ENCODE results near the gene GRIK4. TPM values are rescaled to one million over a fixed set of nuclear protein-coding genes. Genes with fewer than 3 reads are reported as not detected.

The GRIK4 gene
- total and polyA plus RNA-seq, 2 of the 4 experiments (the other 2 are of a cell fraction), result 0.18 to 0.38 TPM

DNA sequence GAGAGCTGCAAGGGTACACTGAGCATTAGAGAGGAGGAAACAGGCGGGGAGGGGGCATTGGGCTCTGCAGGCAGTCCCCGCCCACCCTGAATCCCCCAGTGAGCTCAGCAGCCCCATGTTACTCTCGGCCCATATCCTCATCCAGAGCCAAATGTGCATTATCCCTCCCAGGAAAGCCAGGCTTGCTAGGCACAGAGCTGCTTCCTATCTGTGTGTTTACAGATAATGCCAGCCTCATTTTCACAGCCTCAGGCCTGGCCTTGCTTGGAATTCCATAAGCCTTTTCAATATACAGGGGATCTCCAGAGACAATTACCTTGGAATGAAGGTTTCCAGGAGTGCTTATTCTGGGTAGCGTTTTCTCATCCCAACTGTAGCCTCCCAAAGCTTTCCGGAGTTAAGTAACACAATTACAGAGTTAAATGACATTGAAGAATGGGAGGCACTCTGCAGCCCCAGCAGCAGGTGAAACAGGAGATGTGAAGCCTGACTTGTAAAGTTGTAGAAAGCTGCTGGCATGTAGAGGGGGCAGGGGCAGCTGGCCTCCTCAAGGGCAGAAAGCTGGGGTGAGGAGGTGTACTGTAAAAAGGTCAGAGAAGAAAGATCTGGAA, 420.9 kb downstream of the GRIK4 start:
- Histone ChIP-seq H3K4me1 (ENCODE audit: control insufficient read depth, insufficient read depth, low read length) (no peaks in the 10 kb centered on the region), H4K91ac (ENCODE audit: insufficient read depth, low read depth, low read length) (no peak overlapping the region), H2AK5ac (ENCODE audit: low read depth, low read length) (no peak overlapping the region), H3K27me3 (ENCODE audit: control insufficient read depth, insufficient read depth, low read length) (peaks cover 4% of the 10 kb centered on the region; the same call in 1 of the 2 replicates), H4K8ac (ENCODE audit: low read depth in 2 of 2, low read length in 2 of 2) (no peak overlapping the region), H3K9me1 (ENCODE audit: insufficient read depth, low read length) (no peaks in the 10 kb centered on the region; the same call in 1 of the 2 replicates), H3K4me2 (ENCODE audit: low read depth, low read length) (no peak overlapping the region), H2BK5ac (ENCODE audit: low read depth, low read length, poor library complexity, severe bottlenecking) (no peak overlapping the region), H3K23ac (ENCODE audit: low read depth, low read length) (no peak overlapping the region), H3K14ac (replicated peaks; ENCODE audit: low read depth, low read length) (no peak overlapping the region), H3K18ac (ENCODE audit: low read depth, low read length) (no peak overlapping the region), H3K4ac (ENCODE audit: low read depth, low read length) (no peak overlapping the region), H2AFZ (replicated peaks; ENCODE audit: low read length, poor library complexity) (no peak overlapping the region), H3K27ac (ENCODE audit: insufficient read depth, low read length) (no peak overlapping the region), H3K4me3 (ENCODE audit: insufficient read depth, low read depth, low read length) (no peak overlapping the region), H4K5ac (ENCODE audit: low read depth, low read length) (no peak overlapping the region), H2AK9ac (replicated peaks; ENCODE audit: low read depth, low read length, poor library complexity) (no peak overlapping the region), H2BK20ac (ENCODE audit: low read depth, low read length) (no peak overlapping the region), H3K56ac (ENCODE audit: extremely low read depth, insufficient read depth, low read length) (no peak overlapping the region), H2BK120ac (ENCODE audit: low read depth, low read length) (no peak overlapping the region), H4K20me1 (ENCODE audit: insufficient read depth, low read length) (no peaks in the 10 kb centered on the region), H3K36me3 (ENCODE audit: control insufficient read depth, insufficient read depth, low read length) (no peaks in the 10 kb centered on the region), H2BK15ac (ENCODE audit: low read depth, low read length) (no peak overlapping the region), H3K79me1 (ENCODE audit: low read depth in 1 of 2, low read length in 2 of 2) (no peaks in the 10 kb centered on the region), H3K9ac (ENCODE audit: low read depth, low read length) (no peak overlapping the region), H3K9me3 (ENCODE audit: control insufficient read depth, insufficient read depth, low read length) (no peaks in the 10 kb centered on the region)
- in situ Hi-C loops (cut with MboI; ENCODE audit: low sequenced_read_pairs), result no loop called here
- no CpG with 5 or more reads among the region's 5 CpGs for WGBS, 2 experiments (ENCODE audit: extremely low coverage in 2 of 2, insufficient read length in 1 of 2)
- ChIA-PET CTCF (no interaction called here), POLR2A (ENCODE audit: unreplicated experiment) (no interaction called here)
- BruUV-seq (replicated peaks), result no TSS peak
- TF ChIP-seq BHLHE40 (IDR thresholded peaks at IDR 0.05; ENCODE audit: low read depth, low read length) (no peak), CEBPB (IDR thresholded peaks at IDR 0.05; ENCODE audit: low read depth, low read length) (no peak), MAZ (IDR thresholded peaks at IDR 0.05; ENCODE audit: borderline replicate concordance, low read depth, low read length) (no peak), RAD21 (IDR thresholded peaks at IDR 0.05; ENCODE audit: low read length) (no peak), CHD1 (IDR thresholded peaks at IDR 0.05; ENCODE audit: low read depth, low read length) (no peak), NFE2L2 (IDR thresholded peaks at IDR 0.05; ENCODE audit: low read depth, low read length) (no peak), POLR2A (IDR thresholded peaks at IDR 0.05; ENCODE audit: low read depth, low read length) (no peak), RFX5 (IDR thresholded peaks at IDR 0.05; ENCODE audit: low read depth, low read length) (no peak), FOS (IDR thresholded peaks at IDR 0.05; ENCODE audit: low read depth, low read length) (no peak), RCOR1 (IDR thresholded peaks at IDR 0.05; ENCODE audit: insufficient replicate concordance, low read length) (no peak), SMC3 (IDR thresholded peaks at IDR 0.05; ENCODE audit: low read depth, low read length) (no peak), MAFK (IDR thresholded peaks at IDR 0.05; ENCODE audit: low read depth, low read length) (no peak), MXI1 (IDR thresholded peaks at IDR 0.05; ENCODE audit: borderline replicate concordance, low read depth, low read length) (no peak)
- TF ChIP-seq, protein P1, sequence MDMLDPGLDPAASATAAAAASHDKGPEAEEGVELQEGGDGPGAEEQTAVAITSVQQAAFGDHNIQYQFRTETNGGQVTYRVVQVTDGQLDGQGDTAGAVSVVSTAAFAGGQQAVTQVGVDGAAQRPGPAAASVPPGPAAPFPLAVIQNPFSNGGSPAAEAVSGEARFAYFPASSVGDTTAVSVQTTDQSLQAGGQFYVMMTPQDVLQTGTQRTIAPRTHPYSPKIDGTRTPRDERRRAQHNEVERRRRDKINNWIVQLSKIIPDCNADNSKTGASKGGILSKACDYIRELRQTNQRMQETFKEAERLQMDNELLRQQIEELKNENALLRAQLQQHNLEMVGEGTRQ (IDR thresholded peaks at IDR 0.05; ENCODE audit: low read depth, low read length), result no peak
- TF ChIP-seq, protein P2, sequence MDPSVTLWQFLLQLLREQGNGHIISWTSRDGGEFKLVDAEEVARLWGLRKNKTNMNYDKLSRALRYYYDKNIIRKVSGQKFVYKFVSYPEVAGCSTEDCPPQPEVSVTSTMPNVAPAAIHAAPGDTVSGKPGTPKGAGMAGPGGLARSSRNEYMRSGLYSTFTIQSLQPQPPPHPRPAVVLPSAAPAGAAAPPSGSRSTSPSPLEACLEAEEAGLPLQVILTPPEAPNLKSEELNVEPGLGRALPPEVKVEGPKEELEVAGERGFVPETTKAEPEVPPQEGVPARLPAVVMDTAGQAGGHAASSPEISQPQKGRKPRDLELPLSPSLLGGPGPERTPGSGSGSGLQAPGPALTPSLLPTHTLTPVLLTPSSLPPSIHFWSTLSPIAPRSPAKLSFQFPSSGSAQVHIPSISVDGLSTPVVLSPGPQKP (IDR thresholded peaks at IDR 0.05; ENCODE audit: borderline replicate concordance, low read depth, low read length), result no peak
- TF ChIP-seq, protein P3, sequence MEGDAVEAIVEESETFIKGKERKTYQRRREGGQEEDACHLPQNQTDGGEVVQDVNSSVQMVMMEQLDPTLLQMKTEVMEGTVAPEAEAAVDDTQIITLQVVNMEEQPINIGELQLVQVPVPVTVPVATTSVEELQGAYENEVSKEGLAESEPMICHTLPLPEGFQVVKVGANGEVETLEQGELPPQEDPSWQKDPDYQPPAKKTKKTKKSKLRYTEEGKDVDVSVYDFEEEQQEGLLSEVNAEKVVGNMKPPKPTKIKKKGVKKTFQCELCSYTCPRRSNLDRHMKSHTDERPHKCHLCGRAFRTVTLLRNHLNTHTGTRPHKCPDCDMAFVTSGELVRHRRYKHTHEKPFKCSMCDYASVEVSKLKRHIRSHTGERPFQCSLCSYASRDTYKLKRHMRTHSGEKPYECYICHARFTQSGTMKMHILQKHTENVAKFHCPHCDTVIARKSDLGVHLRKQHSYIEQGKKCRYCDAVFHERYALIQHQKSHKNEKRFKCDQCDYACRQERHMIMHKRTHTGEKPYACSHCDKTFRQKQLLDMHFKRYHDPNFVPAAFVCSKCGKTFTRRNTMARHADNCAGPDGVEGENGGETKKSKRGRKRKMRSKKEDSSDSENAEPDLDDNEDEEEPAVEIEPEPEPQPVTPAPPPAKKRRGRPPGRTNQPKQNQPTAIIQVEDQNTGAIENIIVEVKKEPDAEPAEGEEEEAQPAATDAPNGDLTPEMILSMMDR (conservative IDR thresholded peaks at IDR 0.05; ENCODE audit: low read depth, low read length), result no peak
- intact Hi-C loops (cut with micrococcal nuclease), result loop anchor here (5.0 kb wide), 2 partner anchors 260 to 1575 kb away; no protein-coding TSS in a partner anchor
- dilution Hi-C loops (cut with HindIII; ENCODE audit: low sequenced_read_pairs, unreplicated experiment), result no loop called here
- ATAC-seq (ENCODE audit: low read depth) (no peak), DNase-seq (no peak)
